ENCODE measurements around the gene ZC3H10. TPM values are rescaled to one million over a fixed set of nuclear protein-coding genes. Genes with fewer than 3 reads are reported as not detected.

ZC3H10 gene
- total and polyA plus RNA-seq, 2 of the 4 experiments (the other 2 are of a cell fraction), result 1.5 to 3.6 TPM

DNA sequence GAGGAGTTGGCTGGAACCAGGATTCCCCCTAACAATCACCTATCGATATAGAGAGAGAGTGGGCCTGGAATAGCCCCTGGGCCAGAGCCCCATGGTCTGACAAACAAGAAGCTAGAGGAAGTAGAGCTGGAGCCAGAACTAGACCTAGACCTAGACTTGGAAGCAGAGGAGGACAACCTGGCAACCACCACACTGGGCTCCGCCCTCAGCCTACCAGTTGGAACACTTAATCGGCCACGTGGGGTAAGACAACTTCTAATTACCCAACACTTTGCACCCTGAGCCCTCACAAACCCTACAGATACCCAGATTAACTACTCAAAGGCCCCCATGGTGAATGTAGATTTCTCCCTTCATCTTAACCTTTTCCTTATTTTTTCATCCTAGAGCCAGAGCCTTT, 18.3 kb upstream of the ZC3H10 start:
- H4K20me1 ChIP-seq (ENCODE audit: insufficient read depth, low read length), result no peaks in the 10 kb centered on the region; the same call in 1 of the 2 replicates
- no peak overlapping the region for H3K4ac ChIP-seq (ENCODE audit: low read depth, low read length)
- no peak overlapping the region for H3K4me2 ChIP-seq (ENCODE audit: low read depth, low read length)
- no peak overlapping the region for H3K18ac ChIP-seq (ENCODE audit: low read depth, low read length)
- H2BK20ac ChIP-seq (ENCODE audit: low read depth, low read length), result no peak overlapping the region
- H2AK5ac ChIP-seq (ENCODE audit: low read depth, low read length), result no peak overlapping the region
- intact Hi-C loops (cut with micrococcal nuclease) (loop anchor here (10.0 kb wide), 1 partner anchor 105 kb away; the partner anchor contains the start of gene SUOX), in situ Hi-C loops (cut with MboI; ENCODE audit: low sequenced_read_pairs) (no loop called here), dilution Hi-C loops (cut with HindIII; ENCODE audit: low sequenced_read_pairs, unreplicated experiment) (no loop called here)
- H3K36me3 ChIP-seq (ENCODE audit: control insufficient read depth, insufficient read depth, low read length), result no peaks in the 10 kb centered on the region
- H3K23ac ChIP-seq (ENCODE audit: low read depth, low read length), result no peak overlapping the region
- H3K79me1 ChIP-seq (ENCODE audit: low read depth in 1 of 2, low read length in 2 of 2), result peaks cover 0 to 3% of the 10 kb centered on the region in 2 experiments; a peak in 2 of 4 replicates
- no peak for ATAC-seq (ENCODE audit: low read depth)
- no peak overlapping the region for H4K8ac ChIP-seq (ENCODE audit: low read depth in 2 of 2, low read length in 2 of 2)
- no CpG with 5 or more reads among the region's 4 CpGs for WGBS, 2 experiments (ENCODE audit: extremely low coverage in 2 of 2, insufficient read length in 1 of 2)
- H3K9me3 ChIP-seq (ENCODE audit: control insufficient read depth, insufficient read depth, low read length), result no peaks in the 10 kb centered on the region
- H2AK9ac ChIP-seq (replicated peaks; ENCODE audit: low read depth, low read length, poor library complexity), result no peak overlapping the region
- no peak for TF ChIP-seq MXI1 (IDR thresholded peaks at IDR 0.05; ENCODE audit: borderline replicate concordance, low read depth, low read length)
- TF ChIP-seq BHLHE40 (IDR thresholded peaks at IDR 0.05; ENCODE audit: low read depth, low read length), result no peak
- no peak for TF ChIP-seq RAD21 (IDR thresholded peaks at IDR 0.05; ENCODE audit: low read length)
- TF ChIP-seq, protein P1, sequence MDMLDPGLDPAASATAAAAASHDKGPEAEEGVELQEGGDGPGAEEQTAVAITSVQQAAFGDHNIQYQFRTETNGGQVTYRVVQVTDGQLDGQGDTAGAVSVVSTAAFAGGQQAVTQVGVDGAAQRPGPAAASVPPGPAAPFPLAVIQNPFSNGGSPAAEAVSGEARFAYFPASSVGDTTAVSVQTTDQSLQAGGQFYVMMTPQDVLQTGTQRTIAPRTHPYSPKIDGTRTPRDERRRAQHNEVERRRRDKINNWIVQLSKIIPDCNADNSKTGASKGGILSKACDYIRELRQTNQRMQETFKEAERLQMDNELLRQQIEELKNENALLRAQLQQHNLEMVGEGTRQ (IDR thresholded peaks at IDR 0.05; ENCODE audit: low read depth, low read length), result no peak
- no peak for TF ChIP-seq FOS (IDR thresholded peaks at IDR 0.05; ENCODE audit: low read depth, low read length)
- no peak for TF ChIP-seq POLR2A (IDR thresholded peaks at IDR 0.05; ENCODE audit: low read depth, low read length)
- H3K27me3 ChIP-seq (ENCODE audit: control insufficient read depth, insufficient read depth, low read length), result peaks cover 35% of the 10 kb centered on the region
- POLR2A ChIA-PET (ENCODE audit: unreplicated experiment), result no interaction called here
- H2BK15ac ChIP-seq (ENCODE audit: low read depth, low read length), result no peak overlapping the region
- H3K27ac ChIP-seq (ENCODE audit: insufficient read depth, low read length), result no peak overlapping the region
- no peak overlapping the region for H4K5ac ChIP-seq (ENCODE audit: low read depth, low read length)
- no peak overlapping the region for H2AFZ ChIP-seq (replicated peaks; ENCODE audit: low read length, poor library complexity)
- no peak overlapping the region for H3K14ac ChIP-seq (replicated peaks; ENCODE audit: low read depth, low read length)
- no peak overlapping the region for H2BK120ac ChIP-seq (ENCODE audit: low read depth, low read length)
- no peaks in the 10 kb centered on the region for H3K4me1 ChIP-seq (ENCODE audit: control insufficient read depth, insufficient read depth, low read length)
- H2BK5ac ChIP-seq (ENCODE audit: low read depth, low read length, poor library complexity, severe bottlenecking), result no peak overlapping the region
- 0 out of 2 replicates have a peak, but pooled peaks cover 2% of the 10 kb centered on the region for H3K9me1 ChIP-seq (ENCODE audit: insufficient read depth, low read length)
- DNase-seq, result no peak
- H3K9ac ChIP-seq (ENCODE audit: low read depth, low read length), result no peak overlapping the region
- no peak overlapping the region for H3K4me3 ChIP-seq (ENCODE audit: insufficient read depth, low read depth, low read length)
- no peak overlapping the region for H4K91ac ChIP-seq (ENCODE audit: insufficient read depth, low read depth, low read length)
- BruUV-seq (replicated peaks), result no TSS peak
- H3K56ac ChIP-seq (ENCODE audit: extremely low read depth, insufficient read depth, low read length), result no peak overlapping the region
- CTCF ChIA-PET, result no interaction called here

All from IMR-90 (cell line).